Smooth muscle cell (in vitro differentiated cells): ENCODE data around the gene HNRNPAB. TPM values are rescaled to one million over a fixed set of nuclear protein-coding genes. Genes with fewer than 3 reads are reported as not detected.
"Not testable (repeated sequence)": the region's sequence is repeated elsewhere in the genome, so short reads cannot be mapped to it uniquely, and the experiment has no call there.

Experiments
- DNase-seq: peaks from one replicate; lab custom pipeline; 2025; ENCODE audit not compliant: unreplicated experiment; lab: John Stamatoyannopoulos, UW
- H2AFZ ChIP-seq: fragments of 200-600 bp; sonication (generic); 2 replicates; pipeline ENCODE4 v1.6.0; 2016; ENCODE audit warnings: antibody characterized with exemption, low read depth, mild to moderate bottlenecking
- H3F3A ChIP-seq: fragments of 200-600 bp; sonication (generic); 2 replicates; pipeline ENCODE4 v1.6.0; 2017; ENCODE audit warnings: antibody characterized with exemption, low read depth
- H3K27ac ChIP-seq: fragments of 200-600 bp; sonication (generic); 2 replicates; pipeline ENCODE4 v1.5.1; 2016; ENCODE audit warnings: low read depth, mild to moderate bottlenecking
- H3K27me3 ChIP-seq: fragments of 200-600 bp; sonication (generic); 2 replicates; pipeline ENCODE4 v1.6.1; 2016; ENCODE audit warnings: low read depth, mild to moderate bottlenecking
- H3K36me3 ChIP-seq: fragments of 200-600 bp; sonication (generic); 2 replicates; pipeline ENCODE4 v1.5.1; 2016; ENCODE audit warnings: low read depth
- H3K4me1 ChIP-seq: fragments of 200-600 bp; sonication (generic); 2 replicates; pipeline ENCODE4 v1.5.1; 2016; ENCODE audit warnings: low read depth
- H3K4me2 ChIP-seq: fragments of 200-600 bp; sonication (generic); 2 replicates; pipeline ENCODE4 v1.6.0; 2016; ENCODE audit warnings: mild to moderate bottlenecking
- H3K4me3 ChIP-seq: fragments of 200-600 bp; sonication (generic); 2 replicates; pipeline ENCODE4 v1.5.1; 2016; ENCODE audit warnings: mild to moderate bottlenecking
- H3K79me2 ChIP-seq: fragments of 200-600 bp; sonication (generic); 2 replicates; pipeline ENCODE4 v1.6.0; 2016; ENCODE audit warnings: low read depth, mild to moderate bottlenecking
- H3K9ac ChIP-seq: fragments of 200-600 bp; sonication (generic); 2 replicates; pipeline ENCODE4 v1.6.0; 2016; ENCODE audit warnings: low read depth
- H3K9me3 ChIP-seq: fragments of 200-600 bp; sonication (generic); replicated peaks from 2 replicates; pipeline ENCODE4 v1.5.1; 2016; ENCODE audit warnings: low read depth
- H4K20me1 ChIP-seq: fragments of 200-600 bp; sonication (generic); 2 replicates; pipeline ENCODE4 v1.6.0; 2016; ENCODE audit warnings: low read depth
- WGBS: methylation state at CpG from one replicate; pipeline ENCODE4 v1.1.7; 2016; ENCODE audit warnings: low lambda C conversion rate; 5-methylcytosine and 5-hydroxymethylcytosine counted together
- polyA plus RNA-seq: library from polyadenylated mRNA; unstranded; fragments of >200 nt; fragmentation: Nextera tagmentation; extraction: Ambion mirVana; gene quantifications from 2 replicates; pipeline ENCODE4 v1.2.1, GENCODE V29; 2016
- total RNA-seq: library from RNA; depleted of rRNA; stranded (reverse); fragments of >200 nt; gene quantifications from 2 replicates; pipeline ENCODE4 v1.2.3, GENCODE V29; 2014
- TF ChIP-seq, protein P1 (sequence below): fragments of 200-600 bp; sonication (generic); IDR thresholded peaks from 2 replicates; pipeline ENCODE4 v1.5.1; 2017; ENCODE audit warnings: borderline replicate concordance, mild to moderate bottlenecking, antibody characterized with exemption; ENCODE audit not compliant: insufficient read depth, poor library complexity, severe bottlenecking

Gene HNRNPAB
- total and polyA plus RNA-seq, 2 experiments from 2014 or later = 79.3 to 170 TPM

DNA sequence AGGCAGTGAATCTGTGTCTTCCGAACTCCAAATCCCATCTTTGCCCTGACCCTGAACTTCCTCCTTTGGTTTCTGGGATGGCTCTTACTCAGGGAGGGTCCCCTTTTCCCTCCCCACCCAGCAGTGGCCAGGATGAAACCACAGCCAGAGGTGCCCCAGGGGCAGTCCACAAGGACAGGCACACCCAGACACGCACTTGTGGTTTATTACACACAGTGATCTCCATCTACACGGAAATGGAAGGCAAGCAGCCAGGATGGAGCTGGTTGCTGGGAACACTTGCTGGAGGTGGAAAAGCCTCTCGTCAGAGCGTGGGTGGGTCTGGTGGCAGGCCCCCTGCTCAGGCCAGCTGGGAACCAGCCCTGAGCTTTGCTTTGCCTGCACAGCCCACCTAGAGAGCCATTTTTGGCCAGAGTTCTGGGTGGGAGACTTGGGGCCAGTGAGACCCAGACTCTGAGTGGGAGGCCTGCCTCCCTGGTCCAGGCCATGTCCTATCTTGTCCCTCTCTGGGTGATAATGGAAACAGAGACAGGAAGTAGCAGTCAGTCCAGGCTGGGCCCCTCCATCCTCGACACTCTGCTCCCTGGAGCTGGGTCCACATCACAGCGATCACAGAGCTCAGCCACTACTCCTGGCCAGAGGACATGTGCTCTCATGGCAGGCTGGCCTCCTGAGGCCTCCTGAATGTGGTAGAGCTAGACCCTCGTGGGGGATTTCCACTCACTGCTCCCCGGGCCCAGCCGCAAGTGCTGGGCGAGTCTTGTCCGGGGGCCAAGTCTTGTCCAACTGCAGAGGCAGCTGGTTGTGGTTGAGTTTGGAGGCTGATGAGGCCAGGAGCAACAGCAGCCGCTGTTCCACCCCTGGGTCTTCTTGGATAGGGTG, 33.3 kb downstream of the HNRNPAB start:
- no peaks in the 10 kb centered on the region for H3K4me1 ChIP-seq
- TF ChIP-seq, protein P1, sequence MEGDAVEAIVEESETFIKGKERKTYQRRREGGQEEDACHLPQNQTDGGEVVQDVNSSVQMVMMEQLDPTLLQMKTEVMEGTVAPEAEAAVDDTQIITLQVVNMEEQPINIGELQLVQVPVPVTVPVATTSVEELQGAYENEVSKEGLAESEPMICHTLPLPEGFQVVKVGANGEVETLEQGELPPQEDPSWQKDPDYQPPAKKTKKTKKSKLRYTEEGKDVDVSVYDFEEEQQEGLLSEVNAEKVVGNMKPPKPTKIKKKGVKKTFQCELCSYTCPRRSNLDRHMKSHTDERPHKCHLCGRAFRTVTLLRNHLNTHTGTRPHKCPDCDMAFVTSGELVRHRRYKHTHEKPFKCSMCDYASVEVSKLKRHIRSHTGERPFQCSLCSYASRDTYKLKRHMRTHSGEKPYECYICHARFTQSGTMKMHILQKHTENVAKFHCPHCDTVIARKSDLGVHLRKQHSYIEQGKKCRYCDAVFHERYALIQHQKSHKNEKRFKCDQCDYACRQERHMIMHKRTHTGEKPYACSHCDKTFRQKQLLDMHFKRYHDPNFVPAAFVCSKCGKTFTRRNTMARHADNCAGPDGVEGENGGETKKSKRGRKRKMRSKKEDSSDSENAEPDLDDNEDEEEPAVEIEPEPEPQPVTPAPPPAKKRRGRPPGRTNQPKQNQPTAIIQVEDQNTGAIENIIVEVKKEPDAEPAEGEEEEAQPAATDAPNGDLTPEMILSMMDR = no peak
- no peaks in the 10 kb centered on the region for H3K9me3 ChIP-seq
- DNase-seq = no peak
- H3K79me2 ChIP-seq = no peaks in the 10 kb centered on the region
- H3F3A ChIP-seq = peaks cover 4% of the 10 kb centered on the region
- no peak overlapping the region for H3K4me2 ChIP-seq
- no peaks in the 10 kb centered on the region for H4K20me1 ChIP-seq
- H3K9ac ChIP-seq = no peak overlapping the region
- H3K27ac ChIP-seq = no peak overlapping the region
- WGBS = 79% methylated on average over 13 of the region's 13 CpGs
- no peak overlapping the region for H3K4me3 ChIP-seq
- no peaks in the 10 kb centered on the region for H3K27me3 ChIP-seq
- no peaks in the 10 kb centered on the region for H3K36me3 ChIP-seq
- no peak overlapping the region for H2AFZ ChIP-seq

DNA sequence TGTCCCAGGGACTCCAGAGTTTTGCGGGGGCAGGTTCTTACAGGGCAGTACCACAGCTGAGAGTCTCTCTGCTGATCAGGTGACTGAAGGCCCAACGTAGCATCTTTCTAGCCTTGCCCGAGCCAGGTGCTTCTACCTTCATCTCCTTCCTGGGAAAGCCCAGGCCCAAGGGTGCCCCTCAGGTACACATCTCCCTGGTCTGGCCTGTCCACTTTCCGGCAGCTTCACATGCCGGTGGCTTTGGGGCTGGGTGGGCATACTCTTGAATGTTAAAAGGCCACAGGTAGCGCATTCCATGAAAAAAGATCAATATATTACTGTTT, 33.9 kb downstream of the HNRNPAB start:
- Histone ChIP-seq H3K79me2 (no peaks in the 10 kb centered on the region), H3K27me3 (no peaks in the 10 kb centered on the region), H3K9me3 (no peaks in the 10 kb centered on the region), H3K36me3 (no peaks in the 10 kb centered on the region), H3K27ac (no peak overlapping the region), H3F3A (no peaks in the 10 kb centered on the region), H4K20me1 (no peaks in the 10 kb centered on the region), H3K4me1 (no peaks in the 10 kb centered on the region), H3K4me3 (no peak overlapping the region), H3K9ac (no peak overlapping the region), H2AFZ (no peak overlapping the region), H3K4me2 (no peak overlapping the region)
- TF ChIP-seq, protein P1 = no peak
- 98% methylated on average over 6 of the region's 6 CpGs for WGBS
- no peak for DNase-seq

DNA sequence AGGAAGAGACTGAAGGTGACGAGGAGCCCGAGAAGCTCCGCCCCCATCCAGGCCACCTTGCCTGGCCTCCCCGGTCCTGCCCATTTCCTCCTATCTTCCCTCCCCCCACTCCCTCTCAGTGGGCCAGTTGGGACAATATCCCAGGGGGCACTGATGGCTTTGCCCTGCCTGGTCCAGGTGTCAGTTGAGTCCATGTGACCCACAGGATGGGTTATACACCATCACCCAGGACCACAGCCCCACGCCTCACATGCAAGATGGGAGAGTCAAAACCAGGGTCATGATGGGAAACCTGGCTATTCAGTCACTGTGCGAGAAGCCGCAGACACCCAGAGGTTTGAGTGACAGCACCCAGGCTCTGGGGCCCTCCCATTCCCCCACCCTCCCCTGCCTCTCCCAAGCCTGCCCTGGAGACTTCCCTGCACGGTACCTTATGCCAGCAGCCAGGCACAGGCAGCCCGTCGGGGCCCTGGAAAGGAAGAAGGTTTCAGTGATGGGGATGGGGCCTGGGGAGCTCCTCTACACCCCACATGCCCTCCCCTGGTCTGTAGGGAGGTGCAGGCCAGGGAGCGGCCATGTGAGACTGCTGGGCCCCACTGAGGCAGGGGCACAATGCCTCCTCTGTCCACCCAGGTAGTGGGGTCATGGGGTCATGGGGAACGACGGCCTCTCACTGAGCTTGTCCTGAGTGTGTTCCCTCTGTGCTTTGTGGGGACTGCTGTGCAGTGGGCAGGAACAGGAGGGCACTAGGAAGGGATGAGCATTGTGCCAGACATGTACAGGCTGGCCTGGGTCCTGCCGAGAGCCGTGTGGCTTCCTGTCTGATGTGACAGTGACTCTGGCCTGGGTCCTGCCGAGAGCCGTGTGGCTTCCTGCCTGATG, 34.6 kb downstream of the HNRNPAB start:
- no peak overlapping the region for H3K9ac ChIP-seq
- H3F3A ChIP-seq = no peaks in the 10 kb centered on the region
- H4K20me1 ChIP-seq = no peaks in the 10 kb centered on the region
- H3K4me2 ChIP-seq = no peak overlapping the region
- no peak overlapping the region for H3K27ac ChIP-seq
- WGBS = 79% methylated on average over 17 of the region's 17 CpGs
- H2AFZ ChIP-seq = no peak overlapping the region
- DNase-seq = no peak
- H3K9me3 ChIP-seq = no peaks in the 10 kb centered on the region
- H3K4me1 ChIP-seq = no peaks in the 10 kb centered on the region
- H3K4me3 ChIP-seq = no peak overlapping the region
- TF ChIP-seq, protein P1 = no peak
- no peaks in the 10 kb centered on the region for H3K36me3 ChIP-seq
- H3K79me2 ChIP-seq = no peaks in the 10 kb centered on the region
- no peaks in the 10 kb centered on the region for H3K27me3 ChIP-seq

DNA sequence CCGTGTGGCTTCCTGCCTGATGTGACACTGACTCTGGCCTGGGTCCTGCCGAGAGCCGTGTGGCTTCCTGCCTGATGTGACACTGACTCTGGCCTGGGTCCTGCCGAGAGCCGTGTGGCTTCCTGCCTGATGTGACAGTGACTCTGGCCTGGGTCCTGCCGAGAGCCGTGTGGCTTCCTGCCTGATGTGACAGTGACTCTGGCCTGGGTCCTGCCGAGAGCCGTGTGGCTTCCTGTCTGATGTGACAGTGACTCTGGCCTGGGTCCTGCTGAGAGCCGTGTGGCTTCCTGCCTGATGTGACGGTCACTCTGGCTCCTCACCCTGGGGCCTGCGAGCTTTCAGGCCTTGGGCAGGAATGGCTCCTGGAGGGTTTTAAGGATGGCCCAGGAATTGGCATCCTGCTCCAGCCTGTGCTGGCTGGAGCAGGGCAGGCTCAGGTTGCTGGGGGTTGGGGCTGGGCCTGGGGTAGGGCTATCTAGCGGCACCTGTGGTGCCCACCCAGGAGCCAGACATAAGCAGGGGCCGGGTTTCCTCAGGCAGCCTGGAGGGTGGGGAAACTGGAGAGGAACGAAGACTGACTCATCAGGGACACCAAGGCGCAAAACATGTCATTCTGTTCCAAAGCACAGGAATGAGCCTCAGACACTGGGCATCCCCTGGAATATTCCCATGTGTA, 35.4 kb downstream of the HNRNPAB start:
- not testable (repeated sequence) for H3K4me2 ChIP-seq, H3K4me1 ChIP-seq, H2AFZ ChIP-seq, H3K9me3 ChIP-seq, H3K27me3 ChIP-seq, H3K4me3 ChIP-seq, H3F3A ChIP-seq, H3K27ac ChIP-seq, H3K36me3 ChIP-seq, H3K79me2 ChIP-seq, H3K9ac ChIP-seq, DNase-seq, H4K20me1 ChIP-seq
- WGBS = 50% methylated on average over 15 of the region's 16 CpGs
